ENCODE results near the gene FAM174C.
A peak's percentile ranks its signal among the peaks of the same experiment; 100 is the strongest.

FAM174C gene

DNA sequence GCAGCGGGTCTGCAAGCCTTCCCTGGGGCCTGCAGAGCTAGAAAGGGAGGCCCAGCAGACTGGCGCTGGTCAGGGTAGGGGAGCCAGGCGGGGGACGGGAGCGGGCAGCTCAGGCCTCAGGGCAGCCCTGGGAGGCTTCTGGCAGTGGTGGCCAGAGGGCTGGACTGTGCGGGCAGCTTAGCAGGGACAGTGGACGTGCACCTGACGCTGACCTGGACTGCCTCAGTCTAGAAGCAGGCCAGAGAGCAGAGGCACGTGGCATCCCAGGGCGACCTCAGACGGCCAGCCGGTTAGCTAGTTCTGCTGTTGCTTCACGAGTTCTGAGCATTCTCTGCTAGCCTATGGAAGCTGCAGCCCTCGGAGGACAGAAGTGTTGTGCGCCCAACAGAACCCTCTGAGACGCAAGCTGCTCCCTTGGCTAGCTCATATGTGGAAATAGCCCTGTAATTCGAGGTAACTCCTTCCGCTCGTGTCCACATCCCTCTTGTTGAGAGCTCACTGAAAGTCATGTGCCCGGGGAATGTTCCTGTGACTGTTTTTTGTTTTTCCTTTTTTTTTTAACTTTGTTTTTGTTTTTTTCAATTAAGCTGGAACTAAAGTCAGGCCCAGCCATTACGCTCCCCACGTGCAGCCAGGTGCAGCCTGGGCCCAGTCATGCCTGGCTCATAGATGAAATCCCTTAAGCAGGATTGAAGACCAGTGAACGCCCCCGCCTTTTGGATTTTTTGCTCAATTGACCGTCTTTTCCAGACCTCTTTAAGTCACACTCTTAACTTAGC, 1.9 kb upstream of the FAM174C start:
- no peak for DNase-seq (ENCODE audit: low spot score)

DNA sequence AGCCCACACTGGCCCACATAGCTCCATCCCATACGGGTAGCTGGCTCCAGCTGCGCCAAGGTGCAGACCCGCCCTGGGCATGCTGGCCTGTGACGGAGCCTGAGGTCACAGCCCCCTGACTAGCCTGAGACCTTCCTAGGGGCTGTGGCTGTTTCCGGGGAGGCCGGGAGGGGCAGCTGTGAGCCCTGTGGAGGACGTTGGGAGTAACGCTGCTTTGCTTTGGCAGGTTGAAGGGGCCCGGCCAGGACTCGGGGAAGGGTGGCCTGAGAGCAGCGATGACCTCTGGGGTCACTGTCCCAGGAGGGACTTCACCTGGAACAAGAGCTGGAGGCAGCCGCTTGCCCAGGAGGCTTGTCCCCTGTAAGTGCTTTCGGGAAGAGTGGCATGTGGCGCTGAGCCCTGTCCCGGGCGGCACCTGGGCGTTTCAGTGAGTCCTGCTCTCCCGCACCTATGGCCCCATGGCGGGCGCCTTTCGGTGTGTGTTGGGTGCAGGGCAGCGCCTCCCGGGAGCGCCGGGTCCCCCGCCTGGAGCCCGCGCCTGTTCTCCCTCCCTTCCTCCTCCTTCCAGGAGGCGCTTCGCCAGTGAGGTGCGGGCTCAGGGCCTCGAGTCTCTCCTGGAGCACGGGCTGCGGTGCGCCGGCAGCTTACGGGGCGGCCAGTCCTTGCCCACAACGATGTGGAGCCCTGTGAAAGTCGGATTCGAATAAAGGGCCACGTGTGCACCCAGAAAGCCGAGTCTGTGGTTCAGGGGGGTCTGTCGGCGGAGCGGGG, 1.1 kb upstream of the FAM174C start:
- DNase-seq (ENCODE audit: low spot score), result no peak

DNA sequence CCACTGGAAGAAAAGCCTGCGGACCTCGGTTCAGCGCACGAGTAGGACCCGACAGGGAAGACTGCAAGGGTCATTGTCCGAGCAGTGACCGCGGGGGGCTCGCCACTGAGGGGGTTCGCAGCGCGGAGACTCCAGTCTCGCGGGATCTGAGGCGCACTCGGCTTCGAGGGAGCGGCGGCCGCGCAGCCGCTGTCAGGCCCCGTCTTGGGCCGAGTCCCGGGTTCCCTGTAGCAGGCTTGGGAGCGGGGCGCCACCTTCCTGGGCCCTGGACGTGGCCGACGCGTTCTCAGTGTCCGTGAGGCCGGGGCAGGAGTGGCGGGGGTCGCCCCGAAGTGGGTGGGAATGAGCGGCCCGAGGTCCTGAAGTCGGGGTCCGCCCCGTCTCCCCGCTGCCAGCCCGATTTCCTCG, 474 bp upstream of the FAM174C start:
- DNase-seq (ENCODE audit: low spot score), result no peak

DNA sequence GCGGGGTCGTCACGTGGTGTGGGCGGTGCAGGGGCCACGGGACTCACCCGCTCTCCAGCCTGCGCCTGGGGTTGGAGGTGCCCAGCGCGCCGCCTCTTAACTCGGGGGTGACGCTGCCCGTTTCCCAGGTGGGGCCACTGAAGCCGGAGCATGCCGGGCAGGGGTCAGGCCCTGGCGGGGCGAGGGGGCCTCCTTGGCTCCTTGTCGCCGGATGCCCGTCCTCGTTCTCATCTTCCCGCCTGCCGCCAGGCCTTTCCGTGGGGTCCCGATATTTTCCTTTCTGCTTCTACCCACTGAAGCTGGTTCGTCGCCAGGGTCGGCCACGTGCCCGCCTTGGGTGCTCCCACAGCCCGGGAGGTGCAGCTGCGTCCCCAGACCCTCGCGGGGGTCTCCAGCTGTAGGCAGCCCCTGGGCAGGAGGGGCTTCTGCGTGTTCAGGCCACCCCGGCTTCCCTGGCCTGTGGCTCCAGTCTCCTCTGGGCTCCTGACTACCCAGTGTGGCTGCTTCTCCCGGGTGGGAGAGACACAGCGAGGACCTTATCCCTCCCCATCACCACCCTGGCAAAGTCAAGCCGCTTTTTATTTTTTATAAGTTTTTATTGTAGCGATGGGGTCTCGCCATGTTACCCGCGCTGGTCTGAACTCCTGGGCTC, 772 bp downstream of the FAM174C start:
- DNase-seq (ENCODE audit: low spot score), result no peak

DNA sequence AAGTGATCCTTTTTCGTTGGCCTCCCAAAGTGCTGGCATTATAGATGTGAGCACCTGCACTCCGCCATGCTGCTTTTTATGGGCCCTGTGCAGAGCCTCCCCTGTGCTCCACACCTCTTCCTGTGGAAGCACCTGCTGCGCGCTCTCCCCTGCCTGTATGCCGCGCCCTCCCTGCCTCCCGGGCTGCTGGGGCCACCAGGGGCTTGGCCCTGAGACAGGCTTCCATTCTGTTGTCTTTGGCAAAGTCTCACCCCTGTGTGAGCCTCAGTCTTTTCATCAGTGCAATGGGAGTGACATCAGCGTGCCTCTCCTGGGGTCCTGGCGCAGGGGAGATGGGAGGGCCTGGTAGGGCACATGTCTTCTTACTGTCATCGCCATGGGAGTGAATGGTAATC, 1.3 kb downstream of the FAM174C start:
- DNase-seq (ENCODE audit: low spot score), result no peak

DNA sequence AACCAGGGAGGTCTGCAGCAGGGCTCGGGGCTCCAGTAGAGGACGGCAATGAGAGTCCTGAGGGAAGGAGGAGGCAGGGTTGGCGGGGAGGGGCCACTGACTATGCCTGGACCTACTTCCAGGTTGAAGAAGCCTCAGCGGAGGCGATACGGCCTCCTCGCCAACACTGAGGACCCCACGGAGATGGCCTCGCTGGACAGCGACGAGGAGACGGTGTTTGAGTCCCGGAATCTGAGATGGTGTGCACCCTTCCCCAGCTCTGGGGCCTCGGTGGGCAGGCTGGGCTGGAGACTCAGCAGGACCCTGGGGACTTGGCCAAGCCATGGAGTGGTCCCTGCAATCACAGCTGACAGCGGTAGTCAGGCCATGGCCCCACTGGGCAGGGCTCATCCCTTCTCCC, 1.7 kb downstream of the FAM174C start:
- DNase-seq (ENCODE audit: low spot score), result no peak

DNA sequence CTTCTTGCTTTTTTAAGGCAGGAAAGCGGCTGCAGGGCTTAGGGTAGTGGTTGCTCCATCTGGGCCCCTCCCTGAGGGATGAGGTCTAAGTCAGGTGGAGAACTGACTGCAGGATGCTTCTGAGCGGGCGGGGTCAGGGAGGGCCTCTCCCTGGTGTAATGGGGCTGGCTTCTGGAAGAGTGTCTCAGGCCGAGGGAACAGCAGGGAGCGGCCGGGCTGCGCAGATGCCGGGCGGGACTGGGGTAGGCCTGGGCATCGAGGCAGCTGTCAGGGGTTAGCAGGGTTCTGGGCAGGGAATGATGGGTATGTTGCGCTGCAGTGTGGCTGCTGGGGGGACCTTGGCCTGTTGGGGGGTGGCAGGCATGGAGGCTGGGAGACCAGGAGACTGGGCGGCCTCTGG, 2.7 kb downstream of the FAM174C start:
- DNase-seq (ENCODE audit: low spot score), result no peak

DNA sequence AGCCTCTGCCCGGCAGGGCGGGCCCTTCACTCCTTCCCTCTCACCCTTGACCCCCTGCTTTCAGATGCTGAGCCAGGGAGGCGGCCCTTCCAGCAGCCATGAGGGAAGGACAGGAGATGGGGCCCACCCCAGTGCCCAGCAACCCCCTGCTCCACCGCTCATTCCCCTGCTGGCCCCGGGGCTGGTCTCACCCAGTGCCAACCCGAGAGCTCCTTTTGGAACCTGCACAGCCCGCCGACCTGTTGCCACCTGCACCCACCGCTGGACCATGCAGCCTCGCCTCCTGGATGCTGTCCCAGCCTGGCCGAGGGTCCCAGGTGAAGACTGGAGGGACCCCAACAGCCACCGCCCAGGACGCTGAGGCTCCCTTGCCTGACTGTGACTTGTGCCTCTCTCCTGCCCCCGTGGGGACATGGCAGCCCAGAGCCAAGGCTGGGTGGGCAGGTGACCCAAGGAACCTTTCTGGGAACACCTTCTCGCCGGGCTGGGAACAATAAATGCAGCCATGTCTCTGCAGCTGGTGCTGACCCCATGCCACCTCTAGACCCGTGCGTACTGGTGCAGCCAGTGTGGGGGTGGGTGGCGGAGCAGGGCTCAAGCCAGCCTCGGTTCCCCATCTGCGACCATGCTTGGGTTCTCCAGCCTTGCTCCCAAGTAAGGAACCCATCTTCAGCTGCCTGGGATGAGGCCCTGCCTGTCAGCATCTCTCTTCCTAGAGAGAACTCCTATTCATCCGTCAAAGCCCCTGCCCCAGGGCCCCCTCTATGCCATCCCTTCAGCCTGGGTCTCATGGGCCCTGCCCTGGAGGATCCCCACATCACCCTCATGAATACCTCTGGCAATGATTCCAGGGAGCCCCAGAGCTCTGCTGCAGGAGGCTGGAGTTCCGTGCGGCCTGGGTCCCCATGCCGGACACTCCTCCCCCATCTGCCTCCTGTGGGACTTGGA, 3.7 kb downstream of the FAM174C start:
- DNase-seq (ENCODE audit: low spot score), result no peak

DNA sequence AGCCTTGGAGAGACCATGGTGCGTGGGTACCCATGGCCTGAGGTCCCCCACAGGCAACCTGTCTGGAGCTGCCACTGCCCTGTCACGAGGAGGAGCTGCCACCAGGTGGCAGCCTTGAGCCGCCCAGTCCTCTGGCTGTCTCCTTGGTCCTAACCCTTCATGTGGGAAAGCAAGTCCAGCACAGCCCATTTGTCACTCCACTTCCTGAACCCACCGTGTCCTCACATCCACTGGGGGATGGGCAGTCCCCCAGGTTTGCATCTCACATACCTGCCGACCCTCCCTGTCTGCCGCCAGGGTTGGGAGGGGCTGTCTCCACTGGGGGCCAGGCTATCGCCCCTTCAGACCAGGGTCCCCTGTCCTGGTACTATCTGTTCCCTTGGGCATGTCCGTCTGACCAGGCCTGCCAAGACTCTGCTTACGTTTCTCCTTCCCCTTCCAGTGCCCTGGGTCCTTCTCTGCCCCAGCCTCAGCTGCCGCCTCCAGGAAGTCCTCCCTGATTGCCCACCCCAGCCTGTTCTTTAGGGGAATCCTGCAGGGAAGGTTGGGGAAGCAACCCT, 4.5 kb downstream of the FAM174C start:
- peak; percentile 81 for DNase-seq (ENCODE audit: low spot score)

DNA sequence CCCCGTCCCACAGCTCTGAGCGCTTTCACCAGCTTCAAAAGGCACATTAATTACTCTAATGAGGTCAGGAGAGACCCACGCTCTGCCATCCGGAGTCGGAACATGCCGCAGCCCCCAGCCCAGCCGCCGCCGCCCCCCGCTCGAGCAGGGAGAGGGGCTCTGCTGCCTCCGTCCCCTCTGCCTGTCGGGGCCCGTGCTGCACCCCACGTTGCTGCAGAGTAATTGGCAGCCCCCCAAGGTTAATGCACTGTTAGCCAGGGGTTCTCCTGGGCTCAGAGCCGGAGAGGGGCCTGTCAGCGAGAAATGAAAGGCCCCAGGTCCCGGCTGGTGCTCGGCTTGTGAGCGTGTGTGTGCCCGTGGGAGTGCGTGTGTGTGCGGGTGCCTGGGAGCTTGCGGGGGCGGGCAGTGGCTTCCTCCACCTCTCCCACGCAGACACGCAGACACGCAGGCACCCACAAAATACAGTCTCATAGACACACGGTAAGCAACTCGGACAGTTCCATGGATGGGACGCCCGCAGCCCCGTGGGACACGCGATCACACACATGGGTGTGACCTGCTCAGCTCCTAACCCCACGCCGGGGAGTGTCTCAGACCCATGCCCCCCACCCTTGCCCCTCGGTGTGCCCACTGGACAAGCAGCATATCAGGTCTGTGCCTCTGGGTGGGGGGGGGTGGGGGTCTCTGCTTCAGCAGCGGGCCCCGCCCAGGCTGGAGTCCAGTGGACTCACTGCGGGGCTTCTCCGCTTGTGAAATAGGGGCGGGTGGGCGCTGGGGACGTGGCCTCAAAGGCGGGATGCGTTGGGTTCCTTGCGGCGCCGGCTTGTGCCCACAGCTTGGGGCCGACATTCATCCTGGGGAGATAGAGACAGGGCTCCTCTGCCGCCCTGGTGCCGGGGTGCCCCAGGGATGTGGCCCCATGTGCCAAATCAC, 5.6 kb downstream of the FAM174C start:
- no peak for DNase-seq (ENCODE audit: low spot score)

DNA sequence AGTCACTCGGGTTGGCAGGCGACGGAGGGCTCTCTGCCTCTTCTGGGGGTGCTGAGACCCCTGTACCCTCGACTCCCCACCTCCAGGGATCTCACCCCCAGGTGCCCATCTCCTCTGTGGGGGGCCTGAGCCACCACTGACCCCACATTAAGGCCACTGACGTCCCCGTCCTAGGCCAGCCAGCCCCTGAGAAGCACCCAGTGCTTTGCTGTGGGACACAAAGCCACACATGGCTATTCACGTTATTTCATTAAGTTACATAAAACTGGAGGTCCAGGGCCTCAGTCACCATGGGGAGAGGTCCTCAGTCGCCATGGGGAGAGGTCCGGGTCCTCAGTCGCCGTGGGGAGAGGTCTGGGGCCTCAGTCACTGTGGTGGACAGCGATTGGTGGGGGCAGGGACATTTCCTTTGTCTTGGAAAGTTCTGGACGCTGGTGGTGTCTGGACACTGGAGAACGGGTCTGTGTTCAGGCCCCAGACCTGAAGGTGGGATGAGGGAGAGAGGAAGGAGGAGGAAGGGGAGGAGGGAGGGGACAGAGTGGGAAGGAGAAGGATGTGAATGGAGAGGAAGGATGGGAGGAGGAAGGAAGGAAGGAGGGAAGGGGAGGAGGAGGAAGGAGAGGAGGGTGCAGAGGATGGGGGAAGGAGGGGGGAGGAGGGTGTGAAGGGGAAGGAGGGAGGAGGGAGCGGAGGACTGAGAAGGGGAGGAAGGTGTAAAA, 6.4 kb downstream of the FAM174C start:
- no peak for DNase-seq (ENCODE audit: low spot score)

DNA sequence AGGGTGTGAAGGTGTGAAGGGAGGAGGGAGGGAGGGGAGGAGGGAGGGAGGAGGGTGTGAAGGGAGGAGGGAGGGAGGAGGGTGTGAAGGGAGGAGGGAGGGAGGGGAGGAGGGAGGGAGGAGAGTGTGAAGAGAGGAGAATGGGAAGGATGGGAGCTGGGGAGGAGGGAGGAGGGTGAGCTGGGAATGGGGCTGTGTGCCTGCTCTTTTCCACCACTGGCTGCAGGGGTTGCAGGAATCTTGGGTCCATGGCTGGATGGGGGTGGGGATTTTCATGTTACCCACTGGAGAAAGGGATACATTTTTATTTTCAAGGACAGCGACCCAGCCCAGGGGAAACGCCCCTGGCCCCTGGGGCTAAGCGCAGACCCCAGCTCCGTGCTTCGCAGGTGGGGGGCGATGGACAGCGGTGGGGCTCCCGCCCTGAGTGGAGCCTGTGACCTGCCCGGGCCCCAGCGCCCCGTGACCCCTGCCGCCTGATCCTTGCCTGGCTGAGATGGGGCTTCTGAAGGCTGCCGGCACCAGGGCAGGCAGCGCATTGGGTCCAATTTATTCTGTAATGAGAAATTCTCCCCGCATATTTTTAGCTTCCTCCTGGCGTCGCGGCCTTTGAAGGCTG, 7.4 kb downstream of the FAM174C start:
- no peak for DNase-seq (ENCODE audit: low spot score)

DNA sequence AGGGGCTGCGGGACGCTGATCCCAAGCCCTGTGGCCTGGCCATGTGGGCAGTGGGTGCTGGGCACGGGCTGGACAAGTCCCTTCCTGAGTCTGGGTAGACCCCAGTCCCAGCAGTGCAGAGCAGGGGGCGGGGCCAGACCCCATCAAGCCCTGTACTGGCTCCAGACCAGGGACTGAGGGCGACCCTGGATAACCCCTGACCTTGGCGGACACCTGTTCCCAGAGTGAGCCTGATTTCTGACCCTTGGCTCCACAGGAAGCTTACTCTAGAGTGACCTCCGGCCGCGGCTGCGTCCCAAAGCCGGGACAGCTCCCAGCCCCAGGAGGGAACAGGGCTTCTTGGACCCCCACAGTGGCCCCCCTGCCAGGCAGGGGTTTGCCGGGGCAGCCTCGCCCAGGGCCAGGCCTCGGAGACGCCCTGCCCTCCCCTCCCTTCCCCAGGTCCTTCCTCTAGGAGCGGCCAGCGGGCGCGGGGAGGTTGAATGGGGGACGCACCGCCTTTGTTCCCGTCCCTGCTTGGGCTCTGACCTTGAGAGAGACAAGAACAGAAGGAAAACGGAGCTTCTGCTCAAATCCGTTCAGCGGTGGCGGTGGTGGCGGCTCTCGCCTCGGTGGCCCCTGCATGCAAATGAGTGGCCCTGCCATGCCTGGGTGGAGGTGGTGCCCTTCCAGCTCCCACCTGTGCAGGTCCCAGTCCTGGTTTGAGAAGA, 8.0 kb downstream of the FAM174C start:
- DNase-seq (ENCODE audit: low spot score), result no peak

DNA sequence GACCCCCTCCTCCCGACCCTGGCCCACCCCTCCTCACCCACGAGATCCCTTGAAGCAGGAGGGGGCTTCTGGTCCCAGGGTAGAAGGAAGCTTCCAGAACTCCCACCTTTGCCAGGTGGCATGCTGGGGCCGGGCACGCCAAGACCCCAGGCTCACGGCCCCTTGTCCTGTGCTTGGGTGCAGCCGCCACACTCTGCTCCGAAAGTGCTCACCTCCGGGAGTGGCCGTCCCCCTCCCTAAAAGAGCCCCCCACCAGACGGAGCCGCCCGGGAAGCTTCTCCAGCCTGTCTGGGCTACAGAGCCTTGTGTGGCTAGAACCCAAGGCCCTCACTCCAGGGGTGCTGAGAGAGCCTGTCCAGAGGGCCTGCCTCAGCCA, 8.6 kb downstream of the FAM174C start:
- no peak for DNase-seq (ENCODE audit: low spot score)

DNA sequence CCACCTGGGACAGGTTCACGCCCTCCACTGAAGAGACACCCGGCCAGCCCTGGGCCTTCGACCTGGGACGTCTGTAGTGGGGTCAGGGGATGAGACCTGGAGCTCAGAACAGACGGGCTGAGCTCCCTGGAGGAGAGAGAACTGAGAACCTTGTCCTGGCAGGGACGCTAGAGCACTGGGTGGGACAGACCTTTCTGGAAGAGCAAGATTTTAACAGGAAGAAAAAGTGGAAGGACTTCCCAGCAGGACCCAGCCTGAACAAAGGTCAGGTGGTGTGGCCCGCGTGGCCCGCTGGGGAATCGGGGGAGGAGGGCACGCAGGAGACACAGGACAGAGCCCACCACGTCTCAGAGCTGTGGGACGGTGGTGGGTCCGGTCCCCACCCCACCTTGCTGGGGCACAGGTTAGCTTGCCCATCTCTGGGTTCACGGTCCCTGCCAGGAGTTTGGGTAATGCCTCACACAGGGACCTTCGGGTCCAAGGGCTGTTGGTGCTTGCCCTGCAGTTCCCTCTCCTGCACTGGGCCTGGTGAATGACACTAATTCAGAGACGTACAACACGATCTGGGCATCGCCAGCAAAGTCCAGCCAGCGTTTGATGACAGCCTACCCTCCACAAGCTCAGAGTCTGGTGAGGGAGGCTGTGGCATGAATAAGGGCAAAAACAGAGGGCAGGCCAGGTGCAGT, 9.1 kb downstream of the FAM174C start:
- no peak for DNase-seq (ENCODE audit: low spot score)

DNA sequence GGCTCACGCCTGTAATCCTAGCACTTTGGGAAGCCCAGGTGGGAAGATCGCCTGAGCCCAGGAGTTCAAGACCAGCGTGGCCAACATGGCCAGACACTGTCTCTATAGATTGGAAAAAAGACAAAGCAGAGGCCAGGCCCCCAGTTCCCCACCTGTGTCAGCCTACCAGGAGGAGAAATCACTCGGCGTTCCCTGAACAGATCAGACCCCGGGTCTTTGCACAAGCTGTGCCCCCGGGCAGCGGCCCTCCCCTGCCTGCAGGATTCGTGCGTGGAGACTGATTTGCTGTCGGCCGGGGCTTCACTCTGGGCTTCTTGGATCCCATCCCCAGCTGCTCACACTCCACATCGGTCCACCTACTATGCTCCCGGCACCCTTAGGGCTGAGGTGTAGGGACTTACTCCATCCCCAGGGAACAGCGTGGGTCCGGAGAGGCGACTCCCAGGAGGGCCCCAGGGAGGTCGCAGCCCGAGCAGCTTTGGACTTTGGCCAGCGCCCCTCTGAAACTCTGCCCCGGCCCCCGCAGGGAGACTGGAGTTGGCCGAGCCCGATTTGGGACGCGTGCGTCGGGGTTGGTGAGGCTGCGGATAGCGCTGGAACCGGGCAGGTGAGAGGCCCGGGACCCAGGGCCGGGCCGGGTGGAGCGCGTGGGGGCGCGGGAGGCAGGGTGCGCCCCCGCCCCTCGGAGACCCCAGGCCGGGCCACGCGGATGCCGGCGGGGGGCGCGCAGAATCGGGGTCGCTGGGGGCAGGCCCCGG, 9.8 kb downstream of the FAM174C start:
- no peak for DNase-seq (ENCODE audit: low spot score)

DNA sequence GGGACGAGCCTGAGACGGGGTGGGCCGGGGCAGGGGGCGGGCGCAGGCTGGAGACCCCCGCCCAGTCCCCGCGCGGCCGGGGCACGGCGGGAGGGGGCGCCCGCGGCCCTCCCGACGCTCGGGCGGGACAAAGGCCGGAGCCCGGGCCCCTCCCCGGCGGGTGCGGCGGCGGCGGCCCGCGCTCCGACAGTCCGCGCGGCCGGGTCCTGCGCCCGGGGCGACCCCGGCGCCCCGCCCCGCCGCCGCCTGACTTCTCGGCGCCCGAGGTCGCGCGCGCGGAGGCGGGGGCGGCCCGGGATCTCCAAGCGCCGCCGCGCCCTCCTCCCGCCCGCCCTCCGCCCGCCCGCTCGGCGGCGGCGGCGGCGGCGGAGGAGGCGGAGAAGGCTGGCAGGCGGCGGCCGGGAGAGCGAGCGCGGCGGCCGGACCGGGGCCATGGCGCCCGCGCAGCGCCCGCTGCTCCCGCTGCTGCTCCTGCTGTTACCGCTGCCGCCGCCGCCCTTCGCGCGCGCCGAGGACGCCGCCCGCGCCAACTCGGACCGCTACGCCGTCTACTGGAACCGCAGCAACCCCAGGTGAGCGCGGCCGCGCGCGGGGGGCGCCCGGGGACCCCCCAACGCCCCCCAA, 10.5 kb downstream of the FAM174C start, which contains the start of gene EFNA2:
TSS of gene EFNA2 (plus strand) at position 137 of the 624 bp plus-strand sequence. CDS start at position 433, 296 bp downstream.
- no peak for DNase-seq (ENCODE audit: low spot score)
